Fibroblast of lung (primary cell): ENCODE measurements around the gene ARHGAP12. TPM values are rescaled to one million over a fixed set of nuclear protein-coding genes. Genes with fewer than 3 reads are reported as not detected.

ENCODE experiments used
- DNase-seq, 2 donors: peaks; one replicate each; pipeline versions ENCODE4 v3.0.0 to v3.0.0-alpha.2; 2010; ENCODE audit warnings: low read depth in 2 of 2
- H2AFZ ChIP-seq: 2 replicates; pipeline ENCODE4 v1.5.1; 2012; ENCODE audit warnings: low read length, control low read depth, inconsistent platforms
- H3K27ac ChIP-seq: 2 replicates; pipeline ENCODE4 v1.5.1; 2011; ENCODE audit warnings: low read length, control low read depth; ENCODE audit not compliant: insufficient read depth
- H3K27me3 ChIP-seq: 2 replicates; pipeline ENCODE4 v1.5.1; 2011; ENCODE audit warnings: mild to moderate bottlenecking, low read length; ENCODE audit not compliant: control insufficient read depth, insufficient read depth
- H3K36me3 ChIP-seq: 2 replicates; pipeline ENCODE4 v1.5.1; 2011; ENCODE audit warnings: low read length; ENCODE audit not compliant: control insufficient read depth, insufficient read depth
- H3K4me1 ChIP-seq: 2 replicates; pipeline ENCODE4 v1.5.1; 2011; ENCODE audit warnings: low read length; ENCODE audit not compliant: control insufficient read depth, insufficient read depth; ENCODE audit errors: extremely low read depth
- H3K4me2 ChIP-seq: 2 replicates; pipeline ENCODE4 v1.5.1; 2011; ENCODE audit warnings: low read length, control low read depth; ENCODE audit not compliant: insufficient read depth; ENCODE audit errors: extremely low read depth
- H3K4me3 ChIP-seq, 4 experiments: fragments of 200-600 bp in 1 of 4; sonication (generic) in 1 of 4; replicated peaks in 1 of 4; 2 replicates each; pipeline ENCODE4 v1.5.1; 2011 to 2016; ENCODE audit warnings: low read length in 4 of 4, low read depth in 3 of 4, mild to moderate bottlenecking in 3 of 4, control low read depth in 2 of 4, inconsistent platforms in 1 of 4, mixed read lengths in 1 of 4; ENCODE audit not compliant: insufficient read depth in 1 of 4; ENCODE audit errors: control extremely low read depth in 1 of 4
- H3K79me2 ChIP-seq: 2 replicates; pipeline ENCODE4 v1.5.1; 2012; ENCODE audit warnings: mild to moderate bottlenecking, low read length, inconsistent platforms; ENCODE audit not compliant: control insufficient read depth, insufficient read depth
- H3K9ac ChIP-seq: 2 replicates; pipeline ENCODE4 v1.5.1; 2011; ENCODE audit warnings: mild to moderate bottlenecking, low read length, control low read depth; ENCODE audit not compliant: insufficient read depth
- H3K9me3 ChIP-seq: 2 replicates; pipeline ENCODE4 v1.5.1; 2012; ENCODE audit warnings: low read depth, low read length; ENCODE audit not compliant: control insufficient read depth, insufficient read depth
- H4K20me1 ChIP-seq: 2 replicates; pipeline ENCODE4 v1.5.1; 2011; ENCODE audit warnings: low read length; ENCODE audit not compliant: control insufficient read depth, insufficient read depth; ENCODE audit errors: extremely low read depth
- EZH2 ChIP-seq: IDR thresholded peaks from 2 replicates; pipeline ENCODE4 v1.5.1; 2012; ENCODE audit warnings: low read length, control low read depth, mild to moderate bottlenecking; ENCODE audit errors: missing control alignments
- polyA plus RNA-seq, 2 donors: library from polyadenylated mRNA; depleted of rRNA in 1 of 2; stranded (reverse) in 1 of 2; unstranded in 1 of 2; fragments of >200 nt; gene quantifications; 2 replicates each; pipeline ENCODE4 v1.2.1, GENCODE V29; 2011 to 2012; ENCODE audit warnings: missing spikeins in 1 of 2
- total RNA-seq: library from RNA; depleted of rRNA; stranded (reverse); fragments of >200 nt; gene quantifications from 2 replicates; pipeline ENCODE4 v1.2.1, GENCODE V29; 2014
- TF ChIP-seq, protein P1 (sequence below), 2 donors: IDR thresholded peaks in 1 of 2; conservative IDR thresholded peaks in 1 of 2; 1 replicate in 1 of 2; 2 replicates in 1 of 2; pipeline ENCODE4 v1.5.1; 2011 to 2012; ENCODE audit warnings: low read length in 2 of 2, control low read depth in 1 of 2, inconsistent platforms in 1 of 2, low read depth in 1 of 2, mild to moderate bottlenecking in 1 of 2

The ARHGAP12 gene
- total and polyA plus RNA-seq, 2 donors (not counting 1 experiment from before 2014, with no cell fraction given): 24.0 to 63.1 TPM

GRCh38 chr10:31757386-31757791 lies 171.2 kb downstream of the ARHGAP12 start:
- DNase-seq: no peak
- Histone ChIP-seq H3K4me3 (no peak overlapping the region), H3K27ac (no peak overlapping the region), H3K9ac (no peak overlapping the region), H3K4me1 (peaks cover 9% of the 10 kb centered on the region), H3K9me3 (no peaks in the 10 kb centered on the region), H3K4me2 (no peak overlapping the region), H2AFZ (no peak overlapping the region), H3K79me2 (peaks cover 2% of the 10 kb centered on the region), H3K27me3 (no peaks in the 10 kb centered on the region), H3K36me3 (no peaks in the 10 kb centered on the region), H4K20me1 (no peaks in the 10 kb centered on the region)
- TF ChIP-seq EZH2: no peak
- TF ChIP-seq, protein P1, sequence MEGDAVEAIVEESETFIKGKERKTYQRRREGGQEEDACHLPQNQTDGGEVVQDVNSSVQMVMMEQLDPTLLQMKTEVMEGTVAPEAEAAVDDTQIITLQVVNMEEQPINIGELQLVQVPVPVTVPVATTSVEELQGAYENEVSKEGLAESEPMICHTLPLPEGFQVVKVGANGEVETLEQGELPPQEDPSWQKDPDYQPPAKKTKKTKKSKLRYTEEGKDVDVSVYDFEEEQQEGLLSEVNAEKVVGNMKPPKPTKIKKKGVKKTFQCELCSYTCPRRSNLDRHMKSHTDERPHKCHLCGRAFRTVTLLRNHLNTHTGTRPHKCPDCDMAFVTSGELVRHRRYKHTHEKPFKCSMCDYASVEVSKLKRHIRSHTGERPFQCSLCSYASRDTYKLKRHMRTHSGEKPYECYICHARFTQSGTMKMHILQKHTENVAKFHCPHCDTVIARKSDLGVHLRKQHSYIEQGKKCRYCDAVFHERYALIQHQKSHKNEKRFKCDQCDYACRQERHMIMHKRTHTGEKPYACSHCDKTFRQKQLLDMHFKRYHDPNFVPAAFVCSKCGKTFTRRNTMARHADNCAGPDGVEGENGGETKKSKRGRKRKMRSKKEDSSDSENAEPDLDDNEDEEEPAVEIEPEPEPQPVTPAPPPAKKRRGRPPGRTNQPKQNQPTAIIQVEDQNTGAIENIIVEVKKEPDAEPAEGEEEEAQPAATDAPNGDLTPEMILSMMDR (conservative IDR thresholded peaks at IDR 0.05 in 1 of 2, IDR thresholded peaks at IDR 0.05 in 1 of 2; ENCODE audit: low read depth in 1 of 2, low read length in 2 of 2): no peak

DNA sequence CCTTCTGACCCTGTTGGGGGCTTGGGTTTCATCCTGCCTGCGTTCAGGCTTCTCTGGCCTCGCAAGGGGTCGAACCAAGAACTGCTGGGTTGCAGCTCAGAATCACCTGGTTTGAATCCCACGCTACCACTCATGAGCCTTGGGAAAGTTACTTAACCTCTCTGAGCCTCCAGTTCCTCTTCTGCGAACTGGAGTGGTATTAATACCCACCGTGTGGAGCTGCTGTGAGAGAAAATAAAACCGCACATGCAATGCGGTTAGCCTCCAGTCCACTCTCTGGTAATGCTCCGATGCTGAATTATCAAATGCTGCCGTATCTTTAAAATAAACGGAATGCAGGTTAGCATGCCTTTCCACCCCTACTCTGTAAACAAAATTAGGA lies 171.9 kb downstream of the ARHGAP12 start:
- no peaks in the 10 kb centered on the region for H3K27me3 ChIP-seq
- TF ChIP-seq EZH2: no peak
- TF ChIP-seq, protein P1 (conservative IDR thresholded peaks at IDR 0.05 in 1 of 2, IDR thresholded peaks at IDR 0.05 in 1 of 2; ENCODE audit: low read depth in 1 of 2, low read length in 2 of 2): no peak
- no peaks in the 10 kb centered on the region for H3K36me3 ChIP-seq
- peaks cover 9% of the 10 kb centered on the region for H3K4me1 ChIP-seq
- H3K79me2 ChIP-seq: peaks cover 2% of the 10 kb centered on the region
- no peak overlapping the region for H2AFZ ChIP-seq
- no peaks in the 10 kb centered on the region for H4K20me1 ChIP-seq
- no peak overlapping the region for H3K27ac ChIP-seq
- H3K4me2 ChIP-seq: no peak overlapping the region
- DNase-seq: no peak
- H3K9ac ChIP-seq: no peak overlapping the region
- H3K4me3 ChIP-seq: no peak overlapping the region
- no peaks in the 10 kb centered on the region for H3K9me3 ChIP-seq

- Histone ChIP-seq H3K27ac (no peak overlapping the region), H4K20me1 (no peaks in the 10 kb centered on the region), H3K36me3 (no peaks in the 10 kb centered on the region), H3K9me3 (no peaks in the 10 kb centered on the region), H3K4me2 (no peak overlapping the region), H3K4me1 (peaks cover 9% of the 10 kb centered on the region), H3K4me3 (no peak overlapping the region), H3K79me2 (peaks cover 2% of the 10 kb centered on the region), H3K27me3 (no peaks in the 10 kb centered on the region), H2AFZ (no peak overlapping the region), H3K9ac (no peak overlapping the region)
- TF ChIP-seq, protein P1 (conservative IDR thresholded peaks at IDR 0.05 in 1 of 2, IDR thresholded peaks at IDR 0.05 in 1 of 2; ENCODE audit: low read depth in 1 of 2, low read length in 2 of 2): no peak
- no peak for TF ChIP-seq EZH2
- no peak for DNase-seq
Observed at GRCh38 chr10:31756101-31756728, 172.4 kb downstream of the ARHGAP12 start.

Other genes with a start within 250 kb of the ARHGAP12 start
- 122 and 160 TPM in 2 replicates for gene KIF5B, start 127.6 kb upstream of the ARHGAP12 start, total RNA-seq
- 101 and 109 TPM in 2 replicates for gene KIF5B, start 127.6 kb upstream of the ARHGAP12 start, polyA plus RNA-seq